ENCODE data around the gene TNFSF4.
"Not testable (repeated sequence)": the region's sequence is repeated elsewhere in the genome, so short reads cannot be mapped to it uniquely, and the experiment has no call there.

Gene TNFSF4

GRCh38 chr1:173161510-173162221 lies 45.5 kb downstream of the TNFSF4 start:
- no peak for DNase-seq

GRCh38 chr1:173153964-173154363 lies 53.2 kb downstream of the TNFSF4 start:
- DNase-seq: not testable (repeated sequence)

GRCh38 chr1:173153503-173153902 lies 53.6 kb downstream of the TNFSF4 start:
- no peak for DNase-seq

- DNase-seq: no peak
Measured at GRCh38 chr1:173152598-173152997, 54.5 kb downstream of the TNFSF4 start.

- no peak for DNase-seq
Measured at GRCh38 chr1:173150795-173151194, 56.3 kb downstream of the TNFSF4 start.

- no peak for DNase-seq
Measured at GRCh38 chr1:173149887-173150286, 57.2 kb downstream of the TNFSF4 start.

GRCh38 chr1:173148971-173149370 lies 58.2 kb downstream of the TNFSF4 start:
- DNase-seq: no peak

GRCh38 chr1:173148545-173148944 lies 58.6 kb downstream of the TNFSF4 start:
- no peak for DNase-seq

GRCh38 chr1:173140733-173141132 lies 66.4 kb downstream of the TNFSF4 start:
- DNase-seq: no peak

GRCh38 chr1:173139706-173140105 lies 67.4 kb downstream of the TNFSF4 start:
- no peak for DNase-seq

- DNase-seq: no peak
Measured at GRCh38 chr1:173137107-173137706, 69.9 kb downstream of the TNFSF4 start.

GRCh38 chr1:173134800-173135199 lies 72.3 kb downstream of the TNFSF4 start:
- no peak for DNase-seq

GRCh38 chr1:173134029-173134428 lies 73.1 kb downstream of the TNFSF4 start:
- no peak for DNase-seq
